Chondrocyte (in vitro differentiated cells): ENCODE measurements around the gene TBL3. TPM values are rescaled to one million over a fixed set of nuclear protein-coding genes. Genes with fewer than 3 reads are reported as not detected.

ENCODE experiments used
- DNase-seq: peaks from one replicate; pipeline ENCODE4 v3.0.0; 2021; ENCODE audit warnings: mixed read lengths, low spot score
- H3K27ac Mint-ChIP-seq: one replicate; pipeline ENCODE4 v1.8.0; 2021; ENCODE audit warnings: mild to moderate bottlenecking, moderate library complexity, mixed read lengths; ENCODE audit not compliant: unreplicated experiment
- H3K27me3 Mint-ChIP-seq: 2 replicates; pipeline ENCODE4 v1.8.0; 2021; ENCODE audit warnings: low read depth, mixed read lengths
- H3K36me3 Mint-ChIP-seq: 2 replicates; pipeline ENCODE4 v1.8.0; 2021; ENCODE audit warnings: low read depth, mixed read lengths
- H3K4me1 Mint-ChIP-seq: 2 replicates; pipeline ENCODE4 v1.8.0; 2021; ENCODE audit warnings: low read depth, mild to moderate bottlenecking, mixed read lengths
- H3K4me3 Mint-ChIP-seq: one replicate; pipeline ENCODE4 v1.8.0; 2021; ENCODE audit warnings: mild to moderate bottlenecking, moderate library complexity, mixed read lengths; ENCODE audit not compliant: unreplicated experiment
- H3K9me3 Mint-ChIP-seq: 2 replicates; pipeline ENCODE4 v1.8.0; 2021; ENCODE audit warnings: low read depth, mixed read lengths
- total RNA-seq: library from RNA; stranded (reverse); gene quantifications from 3 replicates; pipeline ENCODE4 v1.2.1, GENCODE V29; 2021
- TF ChIP-seq, protein P1 (sequence below): fragments of 200-600 bp; sonication (generic); IDR thresholded peaks from 2 replicates; pipeline ENCODE4 v1.5.0; 2021; ENCODE audit warnings: antibody characterized with exemption, mild to moderate bottlenecking, moderate library complexity

Gene TBL3
- total RNA-seq, 1 donor from 2014 or later, result 21.6 TPM

DNA sequence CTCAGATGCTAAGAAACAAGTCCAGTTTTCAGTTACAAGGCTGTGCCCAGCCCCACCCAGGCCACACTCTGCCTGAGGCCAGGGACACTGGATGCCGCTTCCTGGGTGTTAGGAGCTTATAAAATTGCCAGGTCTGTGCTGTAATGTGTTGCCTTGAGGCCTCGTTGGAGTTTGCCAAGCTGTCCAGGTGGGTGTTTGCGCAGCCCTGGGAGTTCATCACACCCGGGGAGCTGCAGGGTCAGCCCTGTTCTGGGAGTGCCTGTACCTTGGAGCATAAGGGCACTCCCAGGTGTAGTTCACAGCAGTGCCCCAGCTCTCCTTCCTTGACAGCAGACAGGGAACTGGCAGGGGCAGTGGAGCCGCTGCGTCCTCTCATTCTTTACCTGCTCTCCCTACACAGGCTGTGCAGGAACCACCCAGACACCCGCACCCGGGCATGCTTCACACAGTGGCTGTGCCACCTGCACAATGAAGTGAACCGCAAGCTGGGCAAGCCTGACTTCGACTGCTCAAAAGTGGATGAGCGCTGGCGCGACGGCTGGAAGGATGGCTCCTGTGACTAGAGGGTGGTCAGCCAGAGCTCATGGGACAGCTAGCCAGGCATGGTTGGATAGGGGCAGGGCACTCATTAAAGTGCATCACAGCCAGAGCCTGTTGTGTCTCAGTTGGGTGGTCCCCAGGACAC lies 13.8 kb downstream of the TBL3 start:
- H3K27ac Mint-ChIP-seq, result no peak overlapping the region
- H3K36me3 Mint-ChIP-seq, result peaks cover 2% of the 10 kb centered on the region
- H3K4me3 Mint-ChIP-seq, result peak overlapping the region; percentile 80
- TF ChIP-seq, protein P1, sequence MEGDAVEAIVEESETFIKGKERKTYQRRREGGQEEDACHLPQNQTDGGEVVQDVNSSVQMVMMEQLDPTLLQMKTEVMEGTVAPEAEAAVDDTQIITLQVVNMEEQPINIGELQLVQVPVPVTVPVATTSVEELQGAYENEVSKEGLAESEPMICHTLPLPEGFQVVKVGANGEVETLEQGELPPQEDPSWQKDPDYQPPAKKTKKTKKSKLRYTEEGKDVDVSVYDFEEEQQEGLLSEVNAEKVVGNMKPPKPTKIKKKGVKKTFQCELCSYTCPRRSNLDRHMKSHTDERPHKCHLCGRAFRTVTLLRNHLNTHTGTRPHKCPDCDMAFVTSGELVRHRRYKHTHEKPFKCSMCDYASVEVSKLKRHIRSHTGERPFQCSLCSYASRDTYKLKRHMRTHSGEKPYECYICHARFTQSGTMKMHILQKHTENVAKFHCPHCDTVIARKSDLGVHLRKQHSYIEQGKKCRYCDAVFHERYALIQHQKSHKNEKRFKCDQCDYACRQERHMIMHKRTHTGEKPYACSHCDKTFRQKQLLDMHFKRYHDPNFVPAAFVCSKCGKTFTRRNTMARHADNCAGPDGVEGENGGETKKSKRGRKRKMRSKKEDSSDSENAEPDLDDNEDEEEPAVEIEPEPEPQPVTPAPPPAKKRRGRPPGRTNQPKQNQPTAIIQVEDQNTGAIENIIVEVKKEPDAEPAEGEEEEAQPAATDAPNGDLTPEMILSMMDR, result no peak
- peaks cover 15% of the 10 kb centered on the region for H3K4me1 Mint-ChIP-seq
- no peaks in the 10 kb centered on the region for H3K9me3 Mint-ChIP-seq
- no peak for DNase-seq
- H3K27me3 Mint-ChIP-seq, result peaks cover 11% of the 10 kb centered on the region

DNA sequence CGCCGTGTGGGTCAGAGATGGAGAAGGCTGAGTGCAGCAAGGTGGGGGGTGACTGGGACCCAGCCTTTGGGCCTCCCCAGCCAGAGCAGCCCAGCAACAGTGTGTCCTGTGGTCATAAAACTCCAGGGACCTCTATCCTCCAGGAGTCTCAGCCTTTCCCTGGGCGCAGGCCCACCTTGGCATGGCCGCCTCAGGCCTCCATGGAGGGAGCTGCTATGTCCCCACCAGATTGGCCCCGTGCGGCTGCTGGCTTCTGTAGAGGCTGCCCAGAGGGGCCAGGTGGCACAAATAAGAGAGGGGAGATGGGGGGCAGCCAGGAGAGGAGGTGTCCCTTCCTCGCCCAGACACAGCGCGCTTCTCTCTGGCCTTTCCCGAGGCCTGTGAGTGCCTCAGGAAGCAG lies 15.3 kb downstream of the TBL3 start:
- Mint-ChIP-seq H3K4me1 (peaks cover 18% of the 10 kb centered on the region), H3K9me3 (no peaks in the 10 kb centered on the region), H3K27me3 (peaks cover 14% of the 10 kb centered on the region), H3K4me3 (no peak overlapping the region), H3K27ac (no peak overlapping the region), H3K36me3 (peaks cover 2% of the 10 kb centered on the region)
- DNase-seq, result no peak
- TF ChIP-seq, protein P1, result no peak

DNA sequence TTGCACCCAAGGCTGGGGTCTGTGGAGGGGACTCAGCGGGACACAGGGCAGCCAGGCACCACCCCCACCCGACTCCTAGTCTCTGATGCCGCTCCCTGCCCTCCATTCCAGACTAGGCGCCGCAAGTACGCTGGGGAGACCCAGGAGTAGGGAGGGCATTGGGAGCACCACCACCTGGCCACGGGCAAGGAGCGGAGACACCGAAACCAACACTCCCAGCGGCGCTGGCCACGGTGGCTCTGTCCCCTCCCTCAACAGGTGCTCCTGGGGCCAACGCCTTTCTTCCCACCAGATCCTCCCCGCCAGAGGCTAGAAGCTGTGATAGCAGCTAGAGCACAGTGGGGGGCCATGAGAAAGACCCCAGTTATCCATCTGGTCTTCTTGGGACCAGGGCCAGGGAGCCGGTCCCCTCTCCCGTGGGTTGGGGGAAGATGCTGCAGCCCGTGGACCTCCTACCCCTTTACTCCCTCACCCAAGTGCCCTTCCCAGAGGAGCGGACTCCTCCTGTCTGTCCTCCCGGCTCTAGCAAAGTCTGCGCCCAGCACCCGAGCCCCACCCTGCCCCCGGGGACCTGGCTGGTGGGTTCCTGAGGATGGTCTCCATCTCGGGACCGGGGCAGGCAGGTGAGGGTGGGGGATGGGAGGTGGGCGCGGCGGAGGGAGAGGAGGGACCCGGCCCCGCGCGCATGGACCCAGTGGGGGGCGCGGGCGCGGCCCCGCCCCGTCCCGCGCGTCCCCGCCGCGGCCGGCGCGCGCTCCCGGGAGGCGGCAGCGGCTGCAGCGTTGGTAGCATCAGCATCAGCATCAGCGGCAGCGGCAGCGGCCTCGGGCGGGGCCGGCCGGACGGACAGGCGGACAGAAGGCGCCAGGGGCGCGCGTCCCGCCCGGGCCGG lies 17.6 kb downstream of the TBL3 start, which contains the start of gene SYNGR3:
Gene SYNGR3 (plus strand): TSS at position 762 of the 892 bp plus-strand sequence. CDS start 133 bp downstream, outside the sequence.
- TF ChIP-seq, protein P1, result no peak
- no peak for DNase-seq
- H3K36me3 Mint-ChIP-seq, result peaks cover 2% of the 10 kb centered on the region
- H3K4me1 Mint-ChIP-seq, result peaks cover 14% of the 10 kb centered on the region
- H3K27me3 Mint-ChIP-seq, result peaks cover 14% of the 10 kb centered on the region
- no peaks in the 10 kb centered on the region for H3K9me3 Mint-ChIP-seq
- H3K4me3 Mint-ChIP-seq, result peak within 1 kb of the TSS; percentile 16
- H3K27ac Mint-ChIP-seq, result no peak within 1 kb of the TSS

DNA sequence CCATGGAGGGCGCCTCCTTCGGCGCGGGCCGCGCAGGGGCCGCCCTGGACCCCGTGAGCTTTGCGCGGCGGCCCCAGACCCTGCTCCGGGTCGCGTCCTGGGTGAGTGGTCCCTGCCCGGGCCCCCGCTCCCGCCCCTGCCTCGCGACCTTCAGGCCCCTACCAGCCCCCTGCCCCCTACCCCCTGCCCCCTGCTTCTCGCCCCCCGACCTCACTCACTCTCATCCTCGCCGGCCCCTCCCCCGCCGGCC lies 18.2 kb downstream of the TBL3 start:
- TF ChIP-seq, protein P1, result no peak
- H3K27me3 Mint-ChIP-seq, result peaks cover 14% of the 10 kb centered on the region
- H3K4me1 Mint-ChIP-seq, result peaks cover 9% of the 10 kb centered on the region
- no peak for DNase-seq
- no peak overlapping the region for H3K27ac Mint-ChIP-seq
- no peaks in the 10 kb centered on the region for H3K9me3 Mint-ChIP-seq
- no peak overlapping the region for H3K4me3 Mint-ChIP-seq
- peaks cover 2% of the 10 kb centered on the region for H3K36me3 Mint-ChIP-seq

DNA sequence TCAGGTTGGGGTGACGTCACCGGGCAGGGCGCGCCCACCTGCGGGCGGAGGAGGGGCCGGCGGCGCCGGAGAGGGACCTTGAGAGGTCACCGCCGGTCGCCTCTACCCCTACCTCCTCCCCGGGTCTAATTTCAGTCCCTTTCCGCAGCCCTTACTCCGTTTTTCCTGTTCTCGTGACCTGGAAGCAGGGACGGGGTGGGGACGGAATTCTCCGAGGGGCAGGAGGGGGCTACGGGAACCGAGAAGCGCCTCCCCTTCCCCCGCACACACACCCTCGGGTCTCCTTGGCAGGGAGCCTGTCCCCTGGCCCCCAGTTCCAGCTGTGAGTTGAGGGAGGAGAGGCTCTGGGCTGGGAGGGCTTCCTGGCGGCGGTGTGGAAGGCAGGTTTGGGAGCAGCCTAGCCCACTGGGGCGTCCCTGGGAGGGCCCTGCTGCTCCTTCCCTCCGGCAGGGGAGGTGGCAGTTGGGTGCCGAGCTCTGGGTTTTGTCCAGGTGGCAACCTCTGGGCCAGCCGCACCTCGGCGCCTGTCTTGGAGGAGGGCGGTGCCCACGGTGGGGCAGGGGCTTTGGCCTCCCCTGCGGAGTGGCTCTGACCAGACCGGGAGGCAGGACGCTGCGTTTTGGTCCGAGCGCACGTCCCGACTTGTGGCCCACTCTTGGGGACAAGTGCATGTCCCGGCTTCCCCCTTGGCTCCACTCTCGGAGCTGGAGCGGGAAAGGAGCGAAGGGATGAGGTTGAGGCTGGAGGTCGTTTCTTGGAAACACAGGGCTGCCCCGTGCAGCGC lies 18.7 kb downstream of the TBL3 start:
- Mint-ChIP-seq H3K27ac (no peak overlapping the region), H3K36me3 (peaks cover 4% of the 10 kb centered on the region), H3K4me1 (peaks cover 5% of the 10 kb centered on the region), H3K9me3 (no peaks in the 10 kb centered on the region), H3K4me3 (peak overlapping the region; percentile 6), H3K27me3 (peaks cover 14% of the 10 kb centered on the region)
- DNase-seq, result no peak
- TF ChIP-seq, protein P1, result no peak
